H1 (cell line): ENCODE results near the gene NFIC. TPM values are rescaled to one million over a fixed set of nuclear protein-coding genes. Genes with fewer than 3 reads are reported as not detected.

Experiments used
- CTCF ChIA-PET: fragments of 300-600 bp; sonication (Branson Sonifier 250); formaldehyde crosslinking; loops from one replicate; lab custom pipeline; 2021; ENCODE audit not compliant: partially characterized antibody; lab: Charles Lee
- POLR2A ChIA-PET: fragments of 300-600 bp; sonication (Branson Sonifier 250); formaldehyde crosslinking; loops from one replicate; lab custom pipeline; 2021; ENCODE audit warnings: inconsistent platforms; ENCODE audit not compliant: partially characterized antibody; lab: Charles Lee
- DNase-seq, 2 experiments: peaks; one replicate each; pipeline versions ENCODE4 v3.0.0 to v3.0.0-alpha.2; 2010 to 2022; ENCODE audit warnings: low spot score in 2 of 2, low read depth in 1 of 2, mixed read lengths in 1 of 2
- FAIRE-seq: peaks from 2 replicates; lab custom pipeline; 2011; peaks lifted over from hg19 to GRCh38; lab: Jason Lieb, UNC
- H2AFZ ChIP-seq: 2 replicates; pipeline ENCODE4 v1.8.1; 2012; ENCODE audit warnings: low read length, inconsistent platforms
- H2AK5ac ChIP-seq: 2 replicates; pipeline ENCODE4 v1.6.1; 2013; ENCODE audit warnings: low read depth, low read length
- H2BK120ac ChIP-seq: replicated peaks from 2 replicates; pipeline ENCODE3; 2013; ENCODE audit warnings: low read depth, low read length, inconsistent platforms
- H2BK12ac ChIP-seq: 2 replicates; pipeline ENCODE4 v1.6.1; 2013; ENCODE audit warnings: low read depth, low read length
- H2BK15ac ChIP-seq: 2 replicates; pipeline ENCODE4 v1.6.1; 2013; ENCODE audit warnings: low read length
- H2BK20ac ChIP-seq: 2 replicates; pipeline ENCODE4 v1.6.1; 2013; ENCODE audit warnings: low read length
- H2BK5ac ChIP-seq: 2 replicates; pipeline ENCODE4 v1.6.1; 2013; ENCODE audit warnings: low read depth, low read length
- H3K14ac ChIP-seq: 2 replicates; pipeline ENCODE4 v1.6.1; 2013; ENCODE audit warnings: inconsistent platforms; ENCODE audit not compliant: insufficient read length
- H3K18ac ChIP-seq: 2 replicates; pipeline ENCODE4 v1.6.1; 2013; ENCODE audit warnings: low read length; ENCODE audit errors: extremely low read depth
- H3K23ac ChIP-seq: 2 replicates; pipeline ENCODE4 v1.6.1; 2013; ENCODE audit warnings: inconsistent platforms; ENCODE audit not compliant: insufficient read length
- H3K23me2 ChIP-seq: 2 replicates; pipeline ENCODE4 v1.6.1; 2013; ENCODE audit warnings: low read depth, low read length
- H3K27ac ChIP-seq: 2 replicates; pipeline ENCODE4 v1.6.1; 2011; ENCODE audit warnings: low read depth, low read length, inconsistent platforms
- H3K27me3 ChIP-seq, 4 experiments: replicated peaks in 1 of 4; 1 replicate in 1 of 4; 2 replicates in 3 of 4; pipeline versions ENCODE4 v1.6.1 to v1.8.1; 2011 to 2013; ENCODE audit warnings: low read length in 3 of 4, mild to moderate bottlenecking in 3 of 4, inconsistent platforms in 2 of 4, mixed read lengths in 2 of 4, moderate library complexity in 1 of 4; ENCODE audit not compliant: control insufficient read depth in 3 of 4, insufficient read depth in 3 of 4; ENCODE audit errors: extremely low read depth in 1 of 4
- H3K36me3 ChIP-seq, 4 experiments: 2 replicates each; pipeline versions ENCODE4 v1.6.1 to v1.8.1; 2011 to 2013; ENCODE audit warnings: mild to moderate bottlenecking in 4 of 4, low read length in 3 of 4, moderate library complexity in 2 of 4, control low read depth in 1 of 4, inconsistent platforms in 1 of 4; ENCODE audit not compliant: insufficient read depth in 4 of 4, control insufficient read depth in 2 of 4
- H3K4ac ChIP-seq: replicated peaks from 2 replicates; pipeline ENCODE3; 2013; ENCODE audit warnings: low read length, low read depth, mixed read lengths, inconsistent platforms; ENCODE audit not compliant: insufficient read length
- H3K4me1 ChIP-seq, 4 experiments: replicated peaks in 1 of 4; 1 replicate in 1 of 4; 2 replicates in 3 of 4; pipeline versions ENCODE4 v1.6.1 to v1.8.1; 2011 to 2013; ENCODE audit warnings: low read length in 3 of 4, inconsistent platforms in 2 of 4, mixed read lengths in 1 of 4; ENCODE audit not compliant: insufficient read depth in 4 of 4, control insufficient read depth in 3 of 4
- H3K4me2 ChIP-seq, 2 experiments: 2 replicates each; pipeline versions ENCODE4 v1.6.1 to v1.8.1; 2011 to 2013; ENCODE audit warnings: low read depth in 2 of 2, low read length in 2 of 2, control low read depth in 1 of 2, inconsistent platforms in 1 of 2, mild to moderate bottlenecking in 1 of 2; ENCODE audit not compliant: insufficient read depth in 1 of 2
- H3K4me3 ChIP-seq, 4 experiments: fragments of 200-600, 300-600 bp in 1 of 4; sonication (generic), shearing (Covaris generic), sonication (Bioruptor Twin) in 1 of 4; 2 replicates each; pipeline versions ENCODE4 v1.5.1 to v1.8.1; 2011 to 2016; ENCODE audit warnings: low read length in 4 of 4, low read depth in 3 of 4, control low read depth in 2 of 4, inconsistent platforms in 2 of 4, mild to moderate bottlenecking in 2 of 4, mixed read lengths in 1 of 4, moderate library complexity in 1 of 4; ENCODE audit not compliant: insufficient read depth in 2 of 4; ENCODE audit errors: extremely low read depth in 1 of 4
- H3K56ac ChIP-seq: replicated peaks from 2 replicates; pipeline ENCODE3; 2013; ENCODE audit warnings: low read depth, mild to moderate bottlenecking, mixed read lengths, low read length, inconsistent platforms; ENCODE audit not compliant: insufficient read length
- H3K79me1 ChIP-seq: 2 replicates; pipeline ENCODE4 v1.6.1; 2013; ENCODE audit warnings: low read depth, low read length, control low read depth
- H3K79me2 ChIP-seq, 2 experiments: 2 replicates each; pipeline versions ENCODE4 v1.6.1 to v1.8.1; 2012 to 2013; ENCODE audit warnings: low read length in 2 of 2, mild to moderate bottlenecking in 2 of 2, inconsistent platforms in 1 of 2; ENCODE audit not compliant: insufficient read depth in 2 of 2, control insufficient read depth in 1 of 2
- H3K9ac ChIP-seq, 4 experiments: replicated peaks in 1 of 4; 1 replicate in 1 of 4; 2 replicates in 3 of 4; pipeline versions ENCODE4 v1.6.1 to v1.8.1; 2011 to 2013; ENCODE audit warnings: low read depth in 3 of 4, low read length in 3 of 4, control low read depth in 2 of 4, mild to moderate bottlenecking in 2 of 4, moderate library complexity in 2 of 4, inconsistent platforms in 1 of 4; ENCODE audit errors: extremely low read depth in 1 of 4
- H3K9me3 ChIP-seq, 2 experiments: 2 replicates each; pipeline versions ENCODE4 v1.6.1 to v1.8.1; 2012 to 2013; ENCODE audit warnings: mild to moderate bottlenecking in 2 of 2, moderate library complexity in 2 of 2, control low read depth in 1 of 2, inconsistent platforms in 1 of 2, low read depth in 1 of 2, low read length in 1 of 2, mixed read lengths in 1 of 2; ENCODE audit not compliant: insufficient read depth in 2 of 2
- H4K20me1 ChIP-seq, 2 experiments: replicated peaks in 1 of 2; 2 replicates each; pipeline versions ENCODE3 to v1.8.1; 2011 to 2013; ENCODE audit warnings: inconsistent platforms in 2 of 2, low read length in 2 of 2, mild to moderate bottlenecking in 1 of 2; ENCODE audit not compliant: insufficient read depth in 2 of 2, control insufficient read depth in 1 of 2
- H4K5ac ChIP-seq: 2 replicates; pipeline ENCODE4 v1.6.1; 2013; ENCODE audit warnings: low read length, low read depth, mixed read lengths, inconsistent platforms; ENCODE audit not compliant: insufficient read length
- H4K8ac ChIP-seq: 2 replicates; pipeline ENCODE4 v1.8.0; 2013; ENCODE audit warnings: mild to moderate bottlenecking, moderate library complexity, low read length, inconsistent platforms; ENCODE audit not compliant: insufficient read depth; ENCODE audit errors: extremely low read depth
- H4K91ac ChIP-seq: replicated peaks from 2 replicates; pipeline ENCODE3; 2013; ENCODE audit warnings: low read length, mixed read lengths, inconsistent platforms; ENCODE audit not compliant: insufficient read length
- CEBPB ChIP-seq: IDR thresholded peaks from 2 replicates; pipeline ENCODE4 v1.6.1; 2012; ENCODE audit warnings: low read depth, low read length
- CREB1 ChIP-seq: IDR thresholded peaks from 2 replicates; pipeline ENCODE4 v1.6.1; 2012; ENCODE audit warnings: inconsistent platforms
- EZH2 ChIP-seq: fragments of 200-600 bp; sonication (generic); IDR thresholded peaks from 2 replicates; pipeline ENCODE4 v1.7.1; 2012; ENCODE audit warnings: low read depth, mild to moderate bottlenecking, moderate library complexity, low read length, inconsistent platforms; ENCODE audit not compliant: severe bottlenecking
- KDM5A ChIP-seq: fragments of 200-600 bp; IDR thresholded peaks from 2 replicates; pipeline ENCODE4 v1.7.1; 2012; ENCODE audit warnings: mild to moderate bottlenecking, low read length, inconsistent platforms, mixed read lengths
- RAD21 ChIP-seq, 2 experiments: IDR thresholded peaks in 1 of 2; conservative IDR thresholded peaks in 1 of 2; 2 replicates each; pipeline ENCODE4 v1.6.1; 2011; ENCODE audit warnings: low read depth in 2 of 2, low read length in 2 of 2, improper control_type of control experiment in 1 of 2, inconsistent platforms in 1 of 2, mild to moderate bottlenecking in 1 of 2, moderate library complexity in 1 of 2
- RNF2 ChIP-seq: fragments of 200-900, 300-1000 bp; sonication (generic); IDR thresholded peaks from 2 replicates; pipeline ENCODE4 v1.7.1; 2016; ENCODE audit warnings: borderline replicate concordance, low read depth, mild to moderate bottlenecking, antibody characterized with exemption, low read length; ENCODE audit not compliant: poor library complexity, severe bottlenecking; ENCODE audit errors: missing control alignments
- SIN3A ChIP-seq, 2 experiments: IDR thresholded peaks in 1 of 2; conservative IDR thresholded peaks in 1 of 2; 2 replicates each; pipeline ENCODE4 v1.6.1; 2011 to 2012; ENCODE audit warnings: low read length in 2 of 2, improper control_type of control experiment in 1 of 2, low read depth in 1 of 2, mild to moderate bottlenecking in 1 of 2
- SP2 ChIP-seq: IDR thresholded peaks from 2 replicates; pipeline ENCODE4 v1.6.1; 2012; ENCODE audit warnings: mild to moderate bottlenecking, low read length, inconsistent platforms
- SUZ12 ChIP-seq: fragments of 200-600 bp; sonication (generic); IDR thresholded peaks from 2 replicates; pipeline ENCODE4 v1.6.1; 2012; ENCODE audit warnings: mild to moderate bottlenecking, inconsistent platforms, low read length, moderate library complexity, mixed read lengths
- TBP ChIP-seq: IDR thresholded peaks from 2 replicates; pipeline ENCODE4 v1.6.1; 2011; ENCODE audit warnings: low read depth, low read length, improper control_type of control experiment
- YY1 ChIP-seq: IDR thresholded peaks from 2 replicates; pipeline ENCODE4 v1.6.1; 2011; ENCODE audit warnings: low read depth, mild to moderate bottlenecking, low read length
- WGBS, 2 experiments: shearing (Covaris generic) in 1 of 2; methylation state at CpG; one replicate each; pipeline versions ENCODE4 v1.1.6 to v1.1.7; 2013 to 2015; ENCODE audit warnings: low lambda C conversion rate in 2 of 2, mixed read lengths in 2 of 2, inconsistent platforms in 1 of 2, low coverage in 1 of 2, missing lambda C conversion rate in 1 of 2; ENCODE audit not compliant: insufficient replicate concordance in 2 of 2, insufficient coverage in 1 of 2, insufficient read length in 1 of 2; ENCODE audit errors: extremely low coverage in 1 of 2, missing lambda C conversion rate in 1 of 2; 5-methylcytosine and 5-hydroxymethylcytosine counted together
- polyA plus RNA-seq, 7 experiments: library from polyadenylated mRNA; depleted of rRNA in 3 of 7; stranded (reverse) in 5 of 7; unstranded in 2 of 7; fragments of >200 nt in 5 of 7; fragments of 200-250 nt in 2 of 7; gene quantifications; 1 replicate in 5 of 7; 2 replicates in 1 of 7; 4 replicates in 1 of 7; pipeline versions ENCODE4 v1.2.1 to v1.2.3, GENCODE V29; 2011 to 2013; ENCODE audit warnings: missing spikeins in 2 of 7, mixed read lengths in 2 of 7
- total RNA-seq: library from RNA; stranded (reverse); fragmentation: NEBNext Ultra II Directional; extraction: Animal tissue kit (Norgen Biotek cat#: 25700); gene quantifications from 2 replicates; pipeline ENCODE4 v1.2.1, GENCODE V29; 2021

The NFIC gene
- total and polyA plus RNA-seq, 2 of the 8 experiments (the other 6 are each of a cell fraction or from before 2014, with no cell fraction given), result 0.56 to 3.2 TPM

DNA sequence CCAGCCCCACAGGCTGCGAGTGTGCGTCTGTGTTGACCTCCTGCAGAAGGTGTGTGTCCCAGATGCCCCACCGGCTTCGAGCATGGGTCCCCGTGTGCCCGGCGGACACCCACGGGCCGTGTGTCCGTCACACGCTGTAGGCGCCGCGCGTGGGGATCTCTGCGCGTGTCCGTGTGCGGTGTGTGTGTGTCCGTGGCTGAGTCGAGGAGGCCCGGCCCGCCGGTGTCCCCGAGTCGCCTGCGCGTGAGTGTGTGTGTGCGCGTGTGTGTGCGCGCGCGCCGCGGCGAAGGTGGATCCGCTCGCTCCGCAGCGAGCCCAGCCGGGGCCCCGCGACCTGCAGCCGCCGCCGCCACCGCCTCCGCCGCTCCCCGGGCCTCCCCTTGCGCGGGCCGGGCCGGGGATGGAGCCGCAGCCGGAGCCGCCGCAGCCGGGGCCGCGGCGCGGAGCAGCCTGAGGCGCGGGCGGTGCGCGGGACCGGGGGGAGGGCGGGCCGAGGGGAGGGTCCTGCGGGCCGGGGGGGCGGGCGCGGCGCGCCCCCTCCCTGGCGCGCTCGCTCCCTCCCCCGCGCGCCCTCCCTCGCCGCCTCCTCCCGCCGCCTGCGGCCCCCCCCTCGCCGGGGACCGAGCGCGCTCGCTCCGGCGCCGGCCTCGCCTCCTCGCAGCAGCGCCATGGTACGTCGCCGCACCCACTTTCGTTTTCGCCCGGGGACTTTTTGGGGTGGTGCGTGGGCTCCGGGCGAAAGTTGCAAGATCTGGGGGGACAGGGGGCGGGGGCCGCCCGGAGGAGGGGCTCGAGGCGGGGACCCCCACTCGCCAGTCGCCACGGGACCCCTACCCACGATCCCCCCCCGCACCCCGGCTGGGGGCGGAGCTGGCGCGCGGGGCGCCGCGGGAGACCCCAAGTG lies 7.1 kb upstream of the NFIC start:
- Histone ChIP-seq H3K56ac (no peak overlapping the region), H3K23ac (no peak overlapping the region), H2BK15ac (no peak overlapping the region), H4K20me1 (peaks cover 10 to 33% of the 10 kb centered on the region in 2 experiments), H3K4me3 (peak overlapping the region in 1 of 4 experiments; percentile 58; a peak in 3 of 8 replicates), H2BK5ac (no peak overlapping the region), H3K9me3 (no peaks in the 10 kb centered on the region; a peak in 1 of 4 replicates), H3K18ac (peak overlapping the region; percentile 32; the same call in 1 of the 2 replicates), H2BK120ac (no peak overlapping the region), H3K79me1 (no peaks in the 10 kb centered on the region), H3K14ac (no peak overlapping the region), H2BK20ac (no peak overlapping the region), H4K91ac (no peak overlapping the region), H3K9ac (no peak overlapping the region), H3K36me3 (peaks cover 0 to 13% (median 0%) of the 10 kb centered on the region in 4 experiments; a peak in 1 of 8 replicates), H3K79me2 (no peaks in the 10 kb centered on the region), H4K5ac (no peak overlapping the region), H2BK12ac (no peak overlapping the region), H3K4me2 (peak overlapping the region; percentile 43 to 51), H3K27me3 (peaks cover 78 to 94% (median 89%) of the 10 kb centered on the region in 4 experiments), H4K8ac (peak overlapping the region; percentile 68; the same call in 1 of the 2 replicates), H3K23me2 (0 out of 2 replicates have a peak, but pooled peaks cover 3% of the 10 kb centered on the region), H3K4ac (no peak overlapping the region), H3K4me1 (peaks cover 2 to 9% (median 6%) of the 10 kb centered on the region in 4 experiments), H2AFZ (no peak overlapping the region), H3K27ac (no peak overlapping the region), H2AK5ac (no peak overlapping the region)
- 6% methylated on average over 18 of the region's 129 CpGs; no CpG with 5 or more reads in 1 of the 2 experiments for WGBS, 2 experiments
- POLR2A ChIA-PET, result interaction anchor here (0.8 kb wide), 1 partner anchor 10 kb away, joined by 3 read pairs; no protein-coding TSS in a partner anchor
- FAIRE-seq, result no peak
- CTCF ChIA-PET, result no interaction called here
- no peak for DNase-seq
- TF ChIP-seq YY1 (no peak), RNF2 (peak; percentile 40), TBP (no peak), SIN3A (conservative IDR thresholded peaks at IDR 0.05 in 1 of 2, IDR thresholded peaks at IDR 0.05 in 1 of 2; ENCODE audit: low read depth in 1 of 2, low read length in 2 of 2) (no peak), KDM5A (no peak), SUZ12 (peak; percentile 55), CREB1 (no peak), RAD21 (IDR thresholded peaks at IDR 0.05 in 1 of 2, conservative IDR thresholded peaks at IDR 0.05 in 1 of 2; ENCODE audit: low read depth in 2 of 2, low read length in 2 of 2) (no peak), SP2 (no peak), EZH2 (peak; percentile 50), CEBPB (no peak)
